H1 (cell line): Measurements from ENCODE around the gene ARL5C. TPM values are rescaled to one million over a fixed set of nuclear protein-coding genes. Genes with fewer than 3 reads are reported as not detected.

ENCODE experiments used
- CTCF ChIA-PET: fragments of 300-600 bp; sonication (Branson Sonifier 250); formaldehyde crosslinking; loops from one replicate; lab custom pipeline; 2021; ENCODE audit not compliant: partially characterized antibody; lab: Charles Lee
- POLR2A ChIA-PET: fragments of 300-600 bp; sonication (Branson Sonifier 250); formaldehyde crosslinking; loops from one replicate; lab custom pipeline; 2021; ENCODE audit warnings: inconsistent platforms; ENCODE audit not compliant: partially characterized antibody; lab: Charles Lee
- DNase-seq, 2 experiments: peaks; one replicate each; pipeline versions ENCODE4 v3.0.0 to v3.0.0-alpha.2; 2010 to 2022; ENCODE audit warnings: low spot score in 2 of 2, low read depth in 1 of 2, mixed read lengths in 1 of 2
- FAIRE-seq: peaks from 2 replicates; lab custom pipeline; 2011; peaks lifted over from hg19 to GRCh38; lab: Jason Lieb, UNC
- H2AFZ ChIP-seq: 2 replicates; pipeline ENCODE4 v1.8.1; 2012; ENCODE audit warnings: low read length, inconsistent platforms
- H2AK5ac ChIP-seq: 2 replicates; pipeline ENCODE4 v1.6.1; 2013; ENCODE audit warnings: low read depth, low read length
- H2BK120ac ChIP-seq: replicated peaks from 2 replicates; pipeline ENCODE3; 2013; ENCODE audit warnings: low read depth, low read length, inconsistent platforms
- H2BK12ac ChIP-seq: 2 replicates; pipeline ENCODE4 v1.6.1; 2013; ENCODE audit warnings: low read depth, low read length
- H2BK15ac ChIP-seq: 2 replicates; pipeline ENCODE4 v1.6.1; 2013; ENCODE audit warnings: low read length
- H2BK20ac ChIP-seq: 2 replicates; pipeline ENCODE4 v1.6.1; 2013; ENCODE audit warnings: low read length
- H2BK5ac ChIP-seq: 2 replicates; pipeline ENCODE4 v1.6.1; 2013; ENCODE audit warnings: low read depth, low read length
- H3K14ac ChIP-seq: 2 replicates; pipeline ENCODE4 v1.6.1; 2013; ENCODE audit warnings: inconsistent platforms; ENCODE audit not compliant: insufficient read length
- H3K18ac ChIP-seq: 2 replicates; pipeline ENCODE4 v1.6.1; 2013; ENCODE audit warnings: low read length; ENCODE audit errors: extremely low read depth
- H3K23ac ChIP-seq: 2 replicates; pipeline ENCODE4 v1.6.1; 2013; ENCODE audit warnings: inconsistent platforms; ENCODE audit not compliant: insufficient read length
- H3K23me2 ChIP-seq: 2 replicates; pipeline ENCODE4 v1.6.1; 2013; ENCODE audit warnings: low read depth, low read length
- H3K27ac ChIP-seq: 2 replicates; pipeline ENCODE4 v1.6.1; 2011; ENCODE audit warnings: low read depth, low read length, inconsistent platforms
- H3K27me3 ChIP-seq, 4 experiments: replicated peaks in 1 of 4; 1 replicate in 1 of 4; 2 replicates in 3 of 4; pipeline versions ENCODE4 v1.6.1 to v1.8.1; 2011 to 2013; ENCODE audit warnings: low read length in 3 of 4, mild to moderate bottlenecking in 3 of 4, inconsistent platforms in 2 of 4, mixed read lengths in 2 of 4, moderate library complexity in 1 of 4; ENCODE audit not compliant: control insufficient read depth in 3 of 4, insufficient read depth in 3 of 4; ENCODE audit errors: extremely low read depth in 1 of 4
- H3K36me3 ChIP-seq, 4 experiments: 2 replicates each; pipeline versions ENCODE4 v1.6.1 to v1.8.1; 2011 to 2013; ENCODE audit warnings: mild to moderate bottlenecking in 4 of 4, low read length in 3 of 4, moderate library complexity in 2 of 4, control low read depth in 1 of 4, inconsistent platforms in 1 of 4; ENCODE audit not compliant: insufficient read depth in 4 of 4, control insufficient read depth in 2 of 4
- H3K4ac ChIP-seq: replicated peaks from 2 replicates; pipeline ENCODE3; 2013; ENCODE audit warnings: low read length, low read depth, mixed read lengths, inconsistent platforms; ENCODE audit not compliant: insufficient read length
- H3K4me1 ChIP-seq, 4 experiments: replicated peaks in 1 of 4; 1 replicate in 1 of 4; 2 replicates in 3 of 4; pipeline versions ENCODE4 v1.6.1 to v1.8.1; 2011 to 2013; ENCODE audit warnings: low read length in 3 of 4, inconsistent platforms in 2 of 4, mixed read lengths in 1 of 4; ENCODE audit not compliant: insufficient read depth in 4 of 4, control insufficient read depth in 3 of 4
- H3K4me2 ChIP-seq, 2 experiments: 2 replicates each; pipeline versions ENCODE4 v1.6.1 to v1.8.1; 2011 to 2013; ENCODE audit warnings: low read depth in 2 of 2, low read length in 2 of 2, control low read depth in 1 of 2, inconsistent platforms in 1 of 2, mild to moderate bottlenecking in 1 of 2; ENCODE audit not compliant: insufficient read depth in 1 of 2
- H3K4me3 ChIP-seq, 4 experiments: fragments of 200-600, 300-600 bp in 1 of 4; sonication (generic), shearing (Covaris generic), sonication (Bioruptor Twin) in 1 of 4; 2 replicates each; pipeline versions ENCODE4 v1.5.1 to v1.8.1; 2011 to 2016; ENCODE audit warnings: low read length in 4 of 4, low read depth in 3 of 4, control low read depth in 2 of 4, inconsistent platforms in 2 of 4, mild to moderate bottlenecking in 2 of 4, mixed read lengths in 1 of 4, moderate library complexity in 1 of 4; ENCODE audit not compliant: insufficient read depth in 2 of 4; ENCODE audit errors: extremely low read depth in 1 of 4
- H3K56ac ChIP-seq: replicated peaks from 2 replicates; pipeline ENCODE3; 2013; ENCODE audit warnings: low read depth, mild to moderate bottlenecking, mixed read lengths, low read length, inconsistent platforms; ENCODE audit not compliant: insufficient read length
- H3K79me1 ChIP-seq: 2 replicates; pipeline ENCODE4 v1.6.1; 2013; ENCODE audit warnings: low read depth, low read length, control low read depth
- H3K79me2 ChIP-seq, 2 experiments: 2 replicates each; pipeline versions ENCODE4 v1.6.1 to v1.8.1; 2012 to 2013; ENCODE audit warnings: low read length in 2 of 2, mild to moderate bottlenecking in 2 of 2, inconsistent platforms in 1 of 2; ENCODE audit not compliant: insufficient read depth in 2 of 2, control insufficient read depth in 1 of 2
- H3K9ac ChIP-seq, 4 experiments: replicated peaks in 1 of 4; 1 replicate in 1 of 4; 2 replicates in 3 of 4; pipeline versions ENCODE4 v1.6.1 to v1.8.1; 2011 to 2013; ENCODE audit warnings: low read depth in 3 of 4, low read length in 3 of 4, control low read depth in 2 of 4, mild to moderate bottlenecking in 2 of 4, moderate library complexity in 2 of 4, inconsistent platforms in 1 of 4; ENCODE audit errors: extremely low read depth in 1 of 4
- H3K9me3 ChIP-seq, 2 experiments: 2 replicates each; pipeline versions ENCODE4 v1.6.1 to v1.8.1; 2012 to 2013; ENCODE audit warnings: mild to moderate bottlenecking in 2 of 2, moderate library complexity in 2 of 2, control low read depth in 1 of 2, inconsistent platforms in 1 of 2, low read depth in 1 of 2, low read length in 1 of 2, mixed read lengths in 1 of 2; ENCODE audit not compliant: insufficient read depth in 2 of 2
- H4K20me1 ChIP-seq, 2 experiments: replicated peaks in 1 of 2; 2 replicates each; pipeline versions ENCODE3 to v1.8.1; 2011 to 2013; ENCODE audit warnings: inconsistent platforms in 2 of 2, low read length in 2 of 2, mild to moderate bottlenecking in 1 of 2; ENCODE audit not compliant: insufficient read depth in 2 of 2, control insufficient read depth in 1 of 2
- H4K5ac ChIP-seq: 2 replicates; pipeline ENCODE4 v1.6.1; 2013; ENCODE audit warnings: low read length, low read depth, mixed read lengths, inconsistent platforms; ENCODE audit not compliant: insufficient read length
- H4K8ac ChIP-seq: 2 replicates; pipeline ENCODE4 v1.8.0; 2013; ENCODE audit warnings: mild to moderate bottlenecking, moderate library complexity, low read length, inconsistent platforms; ENCODE audit not compliant: insufficient read depth; ENCODE audit errors: extremely low read depth
- H4K91ac ChIP-seq: replicated peaks from 2 replicates; pipeline ENCODE3; 2013; ENCODE audit warnings: low read length, mixed read lengths, inconsistent platforms; ENCODE audit not compliant: insufficient read length
- CHD2 ChIP-seq: IDR thresholded peaks from 2 replicates; pipeline ENCODE4 v1.6.1; 2012; ENCODE audit warnings: low read length, improper control_type of control experiment
- GTF2F1 ChIP-seq: IDR thresholded peaks from 2 replicates; pipeline ENCODE4 v1.6.1; 2012; ENCODE audit warnings: low read depth, low read length, improper control_type of control experiment, borderline replicate concordance
- HDAC2 ChIP-seq, 2 experiments: fragments of 300-600 bp in 1 of 2; sonication (generic) in 1 of 2; IDR thresholded peaks; 2 replicates each; pipeline ENCODE4 v1.6.1; 2011 to 2012; ENCODE audit warnings: low read depth in 2 of 2, low read length in 2 of 2, mild to moderate bottlenecking in 2 of 2, moderate library complexity in 2 of 2, borderline replicate concordance in 1 of 2, inconsistent platforms in 1 of 2
- JUND ChIP-seq: IDR thresholded peaks from 2 replicates; pipeline ENCODE4 v1.6.1; 2011; ENCODE audit warnings: mild to moderate bottlenecking, improper control_type of control experiment, low read length
- KDM5A ChIP-seq: fragments of 200-600 bp; IDR thresholded peaks from 2 replicates; pipeline ENCODE4 v1.7.1; 2012; ENCODE audit warnings: mild to moderate bottlenecking, low read length, inconsistent platforms, mixed read lengths
- MAX ChIP-seq: IDR thresholded peaks from 2 replicates; pipeline ENCODE4 v1.6.1; 2012; ENCODE audit warnings: inconsistent platforms
- POLR2A ChIP-seq, 2 experiments: IDR thresholded peaks; 1 replicate in 1 of 2; 2 replicates in 1 of 2; pipeline ENCODE4 v1.6.1; 2011; ENCODE audit warnings: low read depth in 2 of 2, low read length in 2 of 2, mild to moderate bottlenecking in 2 of 2; ENCODE audit errors: control extremely low read depth in 1 of 2
- POLR2AphosphoS5 ChIP-seq: IDR thresholded peaks from 2 replicates; pipeline ENCODE4 v1.6.1; 2011; ENCODE audit warnings: low read depth, low read length
- RAD21 ChIP-seq, 2 experiments: IDR thresholded peaks in 1 of 2; conservative IDR thresholded peaks in 1 of 2; 2 replicates each; pipeline ENCODE4 v1.6.1; 2011; ENCODE audit warnings: low read depth in 2 of 2, low read length in 2 of 2, improper control_type of control experiment in 1 of 2, inconsistent platforms in 1 of 2, mild to moderate bottlenecking in 1 of 2, moderate library complexity in 1 of 2
- RXRA ChIP-seq: IDR thresholded peaks from 2 replicates; pipeline ENCODE4 v1.6.1; 2011; ENCODE audit warnings: low read depth, mild to moderate bottlenecking, low read length, moderate library complexity; ENCODE audit not compliant: insufficient read depth
- USF2 ChIP-seq: IDR thresholded peaks from 2 replicates; pipeline ENCODE4 v1.6.1; 2011; ENCODE audit warnings: low read length, improper control_type of control experiment
- ZNF274 ChIP-seq: IDR thresholded peaks from 2 replicates; pipeline ENCODE4 v1.7.0; 2012; ENCODE audit warnings: low read length, borderline replicate concordance; ENCODE audit errors: extremely low read depth
- WGBS, 2 experiments: shearing (Covaris generic) in 1 of 2; methylation state at CpG; one replicate each; pipeline versions ENCODE4 v1.1.6 to v1.1.7; 2013 to 2015; ENCODE audit warnings: low lambda C conversion rate in 2 of 2, mixed read lengths in 2 of 2, inconsistent platforms in 1 of 2, low coverage in 1 of 2, missing lambda C conversion rate in 1 of 2; ENCODE audit not compliant: insufficient replicate concordance in 2 of 2, insufficient coverage in 1 of 2, insufficient read length in 1 of 2; ENCODE audit errors: extremely low coverage in 1 of 2, missing lambda C conversion rate in 1 of 2; 5-methylcytosine and 5-hydroxymethylcytosine counted together
- polyA plus RNA-seq, 7 experiments: library from polyadenylated mRNA; depleted of rRNA in 3 of 7; stranded (reverse) in 5 of 7; unstranded in 2 of 7; fragments of >200 nt in 5 of 7; fragments of 200-250 nt in 2 of 7; gene quantifications; 1 replicate in 5 of 7; 2 replicates in 1 of 7; 4 replicates in 1 of 7; pipeline versions ENCODE4 v1.2.1 to v1.2.3, GENCODE V29; 2011 to 2013; ENCODE audit warnings: missing spikeins in 2 of 7, mixed read lengths in 2 of 7
- total RNA-seq: library from RNA; stranded (reverse); fragmentation: NEBNext Ultra II Directional; extraction: Animal tissue kit (Norgen Biotek cat#: 25700); gene quantifications from 2 replicates; pipeline ENCODE4 v1.2.1, GENCODE V29; 2021

The ARL5C gene
- total and polyA plus RNA-seq, 2 of the 8 experiments (the other 6 are each of a cell fraction or from before 2014, with no cell fraction given): not detected

- H3K4me1 ChIP-seq: peaks cover 5 to 19% (median 15%) of the 10 kb centered on the region in 4 experiments
- no peak overlapping the region for H3K18ac ChIP-seq
- peaks cover 11% of the 10 kb centered on the region for H3K23me2 ChIP-seq
- H3K27me3 ChIP-seq: no peaks in the 10 kb centered on the region; a peak in 1 of 7 replicates
- DNase-seq (no peak), FAIRE-seq (no peak)
- peaks cover 30 to 44% (median 38%) of the 10 kb centered on the region in 4 experiments for H3K36me3 ChIP-seq
- H2AFZ ChIP-seq: no peak overlapping the region
- H3K79me1 ChIP-seq: peaks cover 2% of the 10 kb centered on the region; the same call in 1 of the 2 replicates
- H3K79me2 ChIP-seq: peaks cover 7 to 24% of the 10 kb centered on the region in 2 experiments
- H3K4me3 ChIP-seq: no peak overlapping the region
- no peak overlapping the region for H2BK15ac ChIP-seq
- no peak overlapping the region for H3K56ac ChIP-seq
- H3K23ac ChIP-seq: no peak overlapping the region
- no peak overlapping the region for H3K4me2 ChIP-seq
- H3K4ac ChIP-seq: no peak overlapping the region
- H2BK12ac ChIP-seq: no peak overlapping the region
- WGBS, 2 experiments: 100% methylated on average over 3 of the region's 3 CpGs; no CpG with 5 or more reads in 1 of the 2 experiments
- no peak overlapping the region for H4K5ac ChIP-seq
- ChIA-PET CTCF (interaction anchor here (2.0 to 24.1 kb wide), 3 partner anchors 10 to 35 kb away, joined by 11 to 982 read pairs (median 27); no protein-coding TSS in a partner anchor), POLR2A (interaction anchor here (0.5 to 9.5 kb wide), 13 partner anchors 12 to 475 kb away, joined by 3 to 113 read pairs (median 5); partner anchors contain the start of genes CISD3 and STAC2)
- H4K91ac ChIP-seq: no peak overlapping the region
- no peak overlapping the region for H2BK120ac ChIP-seq
- H3K9ac ChIP-seq: no peak overlapping the region
- no peak overlapping the region for H2BK5ac ChIP-seq
- H3K27ac ChIP-seq: no peak overlapping the region
- no peak overlapping the region for H3K14ac ChIP-seq
- no peak overlapping the region for H2AK5ac ChIP-seq
- peaks cover 3 to 5% of the 10 kb centered on the region in 2 experiments for H4K20me1 ChIP-seq
- H3K9me3 ChIP-seq: no peaks in the 10 kb centered on the region
- no peak overlapping the region for H2BK20ac ChIP-seq
- no peak overlapping the region for H4K8ac ChIP-seq
- TF ChIP-seq JUND (no peak), CHD2 (no peak), RXRA (no peak), RAD21 (IDR thresholded peaks at IDR 0.05 in 1 of 2, conservative IDR thresholded peaks at IDR 0.05 in 1 of 2; ENCODE audit: low read depth in 2 of 2, low read length in 2 of 2) (no peak), HDAC2 (IDR thresholded peaks at IDR 0.05; ENCODE audit: borderline replicate concordance in 1 of 2, low read depth in 2 of 2, low read length in 2 of 2) (no peak), ZNF274 (no peak), KDM5A (no peak), POLR2A (IDR thresholded peaks at IDR 0.05; ENCODE audit: control extremely low read depth in 1 of 2, low read depth in 2 of 2, low read length in 2 of 2) (peak in 1 of 2 experiments; percentile 55; a peak in 1 of 3 replicates), POLR2AphosphoS5 (0 out of 2 replicates have a peak, but pooled peaks have one; percentile 76), GTF2F1 (no peak), USF2 (no peak), MAX (no peak)
These were observed 39.2 kb upstream of the ARL5C start for GRCh38 chr17:39205112-39205526.
